ENCODE data around the gene TASOR2. TPM values are rescaled to one million over a fixed set of nuclear protein-coding genes. Genes with fewer than 3 reads are reported as not detected.

TASOR2 gene, protein sequence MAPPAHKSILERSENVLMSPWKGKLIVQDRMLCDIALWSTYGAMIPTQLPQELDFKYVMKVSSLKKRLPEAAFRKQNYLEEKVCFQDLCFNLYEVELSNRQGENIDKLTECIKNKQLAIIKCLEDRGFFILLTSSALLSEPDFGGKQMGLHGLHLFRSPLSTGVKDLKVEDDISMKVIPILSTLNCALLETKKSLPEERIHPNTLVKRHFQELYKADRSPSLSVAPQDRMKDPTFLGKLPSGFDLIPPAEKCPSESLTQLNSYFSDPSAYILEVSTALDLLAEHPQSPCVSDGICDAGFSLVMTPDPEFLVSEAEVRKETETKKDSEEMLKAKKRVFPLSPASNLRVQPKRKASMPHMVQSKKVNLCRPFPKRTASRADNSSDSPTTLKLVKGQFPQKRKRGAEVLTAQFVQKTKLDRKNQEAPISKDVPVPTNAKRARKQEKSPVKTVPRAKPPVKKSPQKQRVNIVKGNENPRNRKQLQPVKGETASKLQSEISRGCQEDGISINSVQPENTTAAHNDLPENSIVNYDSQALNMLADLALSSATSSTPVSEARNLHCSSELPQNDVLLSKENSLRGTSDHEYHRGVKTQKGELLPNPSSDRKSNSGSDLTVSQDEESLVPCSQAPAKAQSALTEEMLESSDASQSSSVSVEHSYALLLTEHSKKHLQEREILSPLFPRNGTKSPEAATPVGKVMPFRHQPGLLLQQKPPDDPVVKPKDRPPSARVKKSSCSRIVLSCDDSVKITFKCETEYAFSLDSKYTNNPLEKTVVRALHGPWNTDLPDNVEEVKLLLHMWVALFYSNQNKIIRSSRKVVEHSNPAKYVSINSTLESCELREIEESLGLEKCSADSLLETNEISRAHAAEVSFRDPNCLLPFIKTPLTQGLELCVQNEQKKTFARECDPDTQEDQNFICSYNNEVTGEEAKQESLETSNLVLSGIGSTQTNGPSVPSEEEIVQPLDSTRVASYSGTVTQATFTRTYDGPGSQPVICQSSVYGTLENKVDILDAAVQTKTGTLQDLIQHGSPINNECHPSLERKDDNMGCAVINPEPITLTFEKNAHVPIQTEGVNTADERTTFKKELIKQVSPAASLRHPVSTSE (N-terminal part only)
- total RNA-seq (10 to 100 TPM; 69.1 to 85.7 TPM), polyA plus RNA-seq (10 to 100 TPM in 1 of 2 donors, 1 to 10 TPM in 1; 4.8 to 15.9 TPM)

- peak within 1 kb of the TSS; percentile 94 to 99 (median 99) for H3K27ac Mint-ChIP-seq
- peak within 1 kb of the TSS; percentile 95 to 99 (median 98) for H3K4me3 Mint-ChIP-seq
- Histone ChIP-seq H3K36me3 (ENCODE audit: insufficient read depth, low read length) (no peaks in the 10 kb centered on the region), H3K27me3 (ENCODE audit: insufficient read depth, low read length) (no peaks in the 10 kb centered on the region), H3K4me1 (ENCODE audit: insufficient read depth, low read length) (peaks cover 48% of the 10 kb centered on the region), H3K4me3 (ENCODE audit: low read length in 2 of 2) (peak within 1 kb of the TSS; percentile 76 to 83), H3K27ac (ENCODE audit: low read depth, low read length) (peak within 1 kb of the TSS; percentile 97), H3K9me3 (ENCODE audit: control insufficient read depth in 1 of 2, low read length in 2 of 2) (no peaks in the 10 kb centered on the region)
- no peaks in the 10 kb centered on the region for H3K9me3 Mint-ChIP-seq
- H3K36me3 Mint-ChIP-seq = peaks cover 4 to 14% of the 10 kb centered on the region in 2 donors
- POLR2A ChIA-PET (ENCODE audit: partially characterized antibody) = interaction anchor here (0.7 to 2.6 kb wide), 10 partner anchors 8 to 206 kb away, joined by 3 to 16 read pairs (median 4); partner anchors contain the start of genes ANKRD16, FBH1 and GDI2
- DNase-seq = peak; percentile 92 to 93 (median 93)
- intact Hi-C loops (cut with micrococcal nuclease) = loop anchor here (1.0 to 10.0 kb wide), 5 partner anchors 18 to 290 kb away; partner anchors contain the start of genes ASB13, GDI2 and IL15RA
- no peaks in the 10 kb centered on the region for H3K27me3 Mint-ChIP-seq
- CTCF ChIA-PET (ENCODE audit: partially characterized antibody) = interaction anchor here (0.8 to 1.8 kb wide), 7 partner anchors 19 to 189 kb away, joined by 3 to 4 read pairs (median 3); no protein-coding TSS in a partner anchor
- H3K4me1 Mint-ChIP-seq = peaks cover 25 to 58% (median 37%) of the 10 kb centered on the region in 4 donors
These were observed at the start of gene TASOR2 for GRCh38 chr10:5684318-5684970. TSS of gene TASOR2 (plus strand) at chr10:5684838. CDS start at chr10:5720643, 35,805 bp downstream.

- H3K4me1 Mint-ChIP-seq = peaks cover 0 to 3% (median under 1%) of the 10 kb centered on the region in 4 donors
- Histone ChIP-seq H3K4me1 (ENCODE audit: insufficient read depth, low read length) (no peaks in the 10 kb centered on the region), H3K4me3 (ENCODE audit: low read length in 2 of 2) (no peak overlapping the region), H3K27ac (ENCODE audit: low read depth, low read length) (no peak overlapping the region), H3K9me3 (ENCODE audit: control insufficient read depth in 1 of 2, low read length in 2 of 2) (no peaks in the 10 kb centered on the region), H3K27me3 (ENCODE audit: insufficient read depth, low read length) (no peaks in the 10 kb centered on the region), H3K36me3 (ENCODE audit: insufficient read depth, low read length) (no peaks in the 10 kb centered on the region)
- no peak overlapping the region for H3K4me3 Mint-ChIP-seq
- no peaks in the 10 kb centered on the region for H3K27me3 Mint-ChIP-seq
- H3K27ac Mint-ChIP-seq = no peak overlapping the region
- ChIA-PET POLR2A (ENCODE audit: partially characterized antibody) (interaction anchor here (1.2 kb wide), 1 partner anchor 12 kb away, joined by 3 read pairs; no protein-coding TSS in a partner anchor), CTCF (ENCODE audit: partially characterized antibody) (interaction anchor here (1.3 to 6.1 kb wide), 2 partner anchors 10 to 12 kb away, joined by 3 to 35 read pairs; no protein-coding TSS in a partner anchor)
- H3K9me3 Mint-ChIP-seq = peaks cover 0 to 2% (median 0%) of the 10 kb centered on the region in 8 donors
- intact Hi-C loops (cut with micrococcal nuclease) = no loop called here
- H3K36me3 Mint-ChIP-seq = peaks cover 10 to 11% of the 10 kb centered on the region in 2 donors
- DNase-seq = no peak
These were observed 49.7 kb upstream of the TASOR2 start for GRCh38 chr10:5634918-5635317.

GRCh38 chr10:5638494-5638893 lies 46.1 kb upstream of the TASOR2 start:
- CTCF ChIA-PET (ENCODE audit: partially characterized antibody) = no interaction called here
- no peak for DNase-seq
- no peak overlapping the region for H3K27ac Mint-ChIP-seq
- Histone ChIP-seq H3K36me3 (ENCODE audit: insufficient read depth, low read length) (peaks cover 4% of the 10 kb centered on the region), H3K4me3 (ENCODE audit: low read length in 2 of 2) (no peak overlapping the region), H3K27me3 (ENCODE audit: insufficient read depth, low read length) (no peaks in the 10 kb centered on the region), H3K9me3 (ENCODE audit: control insufficient read depth in 1 of 2, low read length in 2 of 2) (no peaks in the 10 kb centered on the region), H3K4me1 (ENCODE audit: insufficient read depth, low read length) (no peaks in the 10 kb centered on the region), H3K27ac (ENCODE audit: low read depth, low read length) (no peak overlapping the region)
- H3K4me1 Mint-ChIP-seq = no peaks in the 10 kb centered on the region
- H3K27me3 Mint-ChIP-seq = no peaks in the 10 kb centered on the region
- H3K36me3 Mint-ChIP-seq = peaks cover 28 to 32% of the 10 kb centered on the region in 2 donors
- H3K4me3 Mint-ChIP-seq = no peak overlapping the region
- H3K9me3 Mint-ChIP-seq = peaks cover 0 to 2% (median 0%) of the 10 kb centered on the region in 8 donors
- intact Hi-C loops (cut with micrococcal nuclease) = no loop called here
- POLR2A ChIA-PET (ENCODE audit: partially characterized antibody) = no interaction called here

DNA sequence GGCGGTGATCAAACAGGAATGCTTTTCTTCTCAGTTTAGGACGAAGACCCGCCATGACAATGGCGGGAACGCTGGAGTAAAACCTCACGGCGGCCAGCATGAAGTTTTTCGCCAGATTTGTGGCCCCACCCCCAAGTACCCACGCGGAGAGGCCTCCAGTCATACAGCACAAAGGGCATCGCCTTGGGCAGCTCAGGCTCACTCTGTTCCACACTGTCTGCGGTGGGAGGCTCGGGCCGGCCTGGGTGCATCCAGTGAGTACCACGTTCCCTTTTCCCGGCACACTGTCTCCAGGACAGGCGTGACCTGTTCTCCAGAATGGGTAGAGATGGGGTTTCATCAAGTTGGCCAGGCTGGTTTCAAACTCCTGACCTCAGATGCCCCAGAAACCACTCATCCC lies 45.6 kb upstream of the TASOR2 start:
- H3K27me3 ChIP-seq (ENCODE audit: insufficient read depth, low read length) = no peaks in the 10 kb centered on the region
- H3K4me3 Mint-ChIP-seq = no peak overlapping the region
- CTCF ChIA-PET (ENCODE audit: partially characterized antibody) = no interaction called here

GRCh38 chr10:5640036-5640435 lies 44.6 kb upstream of the TASOR2 start:
- Mint-ChIP-seq H3K4me3 (no peak overlapping the region), H3K27ac (no peak overlapping the region), H3K27me3 (no peaks in the 10 kb centered on the region), H3K9me3 (no peaks in the 10 kb centered on the region), H3K36me3 (peaks cover 38 to 39% of the 10 kb centered on the region in 2 donors), H3K4me1 (no peaks in the 10 kb centered on the region)
- no peak for DNase-seq
- H3K27me3 ChIP-seq (ENCODE audit: insufficient read depth, low read length) = no peaks in the 10 kb centered on the region
- H3K27ac ChIP-seq (ENCODE audit: low read depth, low read length) = no peak overlapping the region
- no peaks in the 10 kb centered on the region for H3K9me3 ChIP-seq (ENCODE audit: control insufficient read depth in 1 of 2, low read length in 2 of 2)
- CTCF ChIA-PET (ENCODE audit: partially characterized antibody) = no interaction called here
- intact Hi-C loops (cut with micrococcal nuclease) = no loop called here
- POLR2A ChIA-PET (ENCODE audit: partially characterized antibody) = no interaction called here
- no peaks in the 10 kb centered on the region for H3K4me1 ChIP-seq (ENCODE audit: insufficient read depth, low read length)
- H3K4me3 ChIP-seq (ENCODE audit: low read length in 2 of 2) = no peak overlapping the region
- H3K36me3 ChIP-seq (ENCODE audit: insufficient read depth, low read length) = peaks cover 4% of the 10 kb centered on the region

More for the DNA sequence above, 45.6 kb upstream of the TASOR2 start:
- intact Hi-C loops (cut with micrococcal nuclease) = no loop called here
- Histone ChIP-seq H3K27ac (ENCODE audit: low read depth, low read length) (no peak overlapping the region), H3K9me3 (ENCODE audit: control insufficient read depth in 1 of 2, low read length in 2 of 2) (no peaks in the 10 kb centered on the region), H3K4me1 (ENCODE audit: insufficient read depth, low read length) (no peaks in the 10 kb centered on the region), H3K4me3 (ENCODE audit: low read length in 2 of 2) (no peak overlapping the region), H3K36me3 (ENCODE audit: insufficient read depth, low read length) (peaks cover 4% of the 10 kb centered on the region)
- no peak overlapping the region for H3K27ac Mint-ChIP-seq
- POLR2A ChIA-PET (ENCODE audit: partially characterized antibody) = no interaction called here
- DNase-seq = no peak
- no peaks in the 10 kb centered on the region for H3K4me1 Mint-ChIP-seq
- H3K36me3 Mint-ChIP-seq = peaks cover 32 to 34% of the 10 kb centered on the region in 2 donors
- peaks cover 0 to 2% (median 0%) of the 10 kb centered on the region in 8 donors for H3K9me3 Mint-ChIP-seq
- H3K27me3 Mint-ChIP-seq = no peaks in the 10 kb centered on the region

DNA sequence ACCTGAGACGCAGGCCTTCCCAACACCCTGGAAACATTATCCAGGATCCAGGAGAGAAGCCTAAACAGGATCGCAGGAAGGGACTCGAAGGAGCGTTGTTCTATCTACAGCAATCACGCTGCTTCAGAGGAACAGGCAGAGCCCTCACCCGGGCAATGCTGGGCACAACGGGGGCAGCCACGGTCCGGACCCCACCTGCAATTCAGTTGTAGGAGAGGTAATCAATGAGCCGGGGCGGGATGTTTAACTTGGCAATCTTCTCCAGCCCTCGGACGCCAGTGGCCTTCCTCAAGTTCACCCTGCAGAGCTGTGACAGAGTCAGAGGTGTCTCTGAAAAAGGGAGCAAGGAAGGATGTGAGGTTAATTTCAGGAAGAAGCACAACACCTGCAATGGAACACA lies 44.1 kb upstream of the TASOR2 start:
- Mint-ChIP-seq H3K4me3 (no peak overlapping the region), H3K9me3 (no peaks in the 10 kb centered on the region), H3K27me3 (no peaks in the 10 kb centered on the region), H3K36me3 (peaks cover 38 to 39% of the 10 kb centered on the region in 2 donors), H3K27ac (no peak overlapping the region), H3K4me1 (no peaks in the 10 kb centered on the region)
- H3K9me3 ChIP-seq (ENCODE audit: control insufficient read depth in 1 of 2, low read length in 2 of 2) = no peaks in the 10 kb centered on the region
- H3K36me3 ChIP-seq (ENCODE audit: insufficient read depth, low read length) = peaks cover 4% of the 10 kb centered on the region
- intact Hi-C loops (cut with micrococcal nuclease) = no loop called here
- CTCF ChIA-PET (ENCODE audit: partially characterized antibody) = interaction anchor here (2.0 kb wide), 1 partner anchor 11 kb away, joined by 9 read pairs; no protein-coding TSS in a partner anchor
- no peak overlapping the region for H3K4me3 ChIP-seq (ENCODE audit: low read length in 2 of 2)
- no peak for DNase-seq
- H3K27ac ChIP-seq (ENCODE audit: low read depth, low read length) = no peak overlapping the region
- H3K4me1 ChIP-seq (ENCODE audit: insufficient read depth, low read length) = no peaks in the 10 kb centered on the region
- no peaks in the 10 kb centered on the region for H3K27me3 ChIP-seq (ENCODE audit: insufficient read depth, low read length)
- POLR2A ChIA-PET (ENCODE audit: partially characterized antibody) = no interaction called here
